HG03159 (cell line): ENCODE results near the gene SFMBT2.

Experiments
- ATAC-seq: cut with Tn5 transposase; IDR thresholded peaks from one replicate; pipeline ENCODE4 v1.9.1; 2021; ENCODE audit warnings: mild to moderate bottlenecking, moderate library complexity; ENCODE audit not compliant: unreplicated experiment

SFMBT2 gene

GRCh38 chr10:7274293-7274692 lies 136.5 kb downstream of the SFMBT2 start:
- no peak for ATAC-seq

GRCh38 chr10:7272008-7272407 lies 138.8 kb downstream of the SFMBT2 start:
- ATAC-seq: no peak

GRCh38 chr10:7269988-7270387 lies 140.8 kb downstream of the SFMBT2 start:
- ATAC-seq: no peak

- ATAC-seq: no peak
Measured at GRCh38 chr10:7267142-7267541, 143.7 kb downstream of the SFMBT2 start.

GRCh38 chr10:7265396-7266123 lies 145.3 kb downstream of the SFMBT2 start:
- no peak for ATAC-seq

GRCh38 chr10:7264313-7264756 lies 146.5 kb downstream of the SFMBT2 start:
- ATAC-seq: no peak

- ATAC-seq: no peak
Measured at GRCh38 chr10:7263616-7264015, 147.2 kb downstream of the SFMBT2 start.

- no peak for ATAC-seq
Measured at GRCh38 chr10:7261351-7261750, 149.5 kb downstream of the SFMBT2 start.

GRCh38 chr10:7260912-7261311 lies 149.9 kb downstream of the SFMBT2 start:
- ATAC-seq: no peak

GRCh38 chr10:7260412-7260900 lies 150.4 kb downstream of the SFMBT2 start:
- ATAC-seq: peak; percentile 58

- ATAC-seq: peak; percentile 80
Measured at GRCh38 chr10:7258948-7259523, 151.8 kb downstream of the SFMBT2 start.

GRCh38 chr10:7255517-7255916 lies 155.3 kb downstream of the SFMBT2 start:
- ATAC-seq: no peak

- no peak for ATAC-seq
Measured at GRCh38 chr10:7251696-7252465, 159.0 kb downstream of the SFMBT2 start.

- no peak for ATAC-seq
Measured at GRCh38 chr10:7250236-7250635, 160.6 kb downstream of the SFMBT2 start.

- ATAC-seq: no peak
Measured at GRCh38 chr10:7248585-7249164, 162.2 kb downstream of the SFMBT2 start.

GRCh38 chr10:7248148-7248547 lies 162.7 kb downstream of the SFMBT2 start:
- ATAC-seq: no peak

- no peak for ATAC-seq
Measured at GRCh38 chr10:7245505-7245904, 165.3 kb downstream of the SFMBT2 start.

GRCh38 chr10:7243873-7244272 lies 167.0 kb downstream of the SFMBT2 start:
- ATAC-seq: peak; percentile 88

GRCh38 chr10:7243139-7243538 lies 167.7 kb downstream of the SFMBT2 start:
- ATAC-seq: no peak

GRCh38 chr10:7239312-7239985 lies 171.4 kb downstream of the SFMBT2 start:
- ATAC-seq: peak; percentile 39

GRCh38 chr10:7235376-7235775 lies 175.5 kb downstream of the SFMBT2 start:
- no peak for ATAC-seq
